H54 (cell line): Measurements from ENCODE around the gene MAP7D1.
"Not testable (repeated sequence)": the region's sequence is repeated elsewhere in the genome, so short reads cannot be mapped to it uniquely, and the experiment has no call there.

Source experiments
- DNase-seq: peaks from one replicate; pipeline ENCODE4 v3.0.0; 2011; ENCODE audit warnings: low spot score, mixed read lengths; ENCODE audit not compliant: insufficient read length
- FAIRE-seq: peaks from 3 replicates; lab custom pipeline; 2011; peaks lifted over from hg19 to GRCh38; lab: Jason Lieb, UNC
- POLR2A ChIP-seq: IDR thresholded peaks from 2 replicates; pipeline ENCODE4 v1.6.1; 2011; ENCODE audit warnings: low read depth, mild to moderate bottlenecking, low read length

Gene MAP7D1

GRCh38 chr1:36176106-36176949, 20.4 kb downstream of the MAP7D1 start:
- TF ChIP-seq POLR2A = no peak
- FAIRE-seq (no peak), DNase-seq (no peak)

GRCh38 chr1:36177589-36178431, 21.9 kb downstream of the MAP7D1 start:
- no peak for TF ChIP-seq POLR2A
- FAIRE-seq (no peak), DNase-seq (no peak)

- FAIRE-seq (no peak), DNase-seq (no peak)
- no peak for TF ChIP-seq POLR2A
Observed at GRCh38 chr1:36178471-36179219, 22.7 kb downstream of the MAP7D1 start.

- TF ChIP-seq POLR2A = no peak
- DNase-seq (no peak), FAIRE-seq (no peak)
Observed at GRCh38 chr1:36179220-36179600, 23.2 kb downstream of the MAP7D1 start.

- FAIRE-seq (no peak), DNase-seq (no peak)
Observed at GRCh38 chr1:36182734-36183133, 26.8 kb downstream of the MAP7D1 start.

GRCh38 chr1:36183309-36183856, 27.4 kb downstream of the MAP7D1 start:
- FAIRE-seq = no peak
- no peak for TF ChIP-seq POLR2A

More at GRCh38 chr1:36182734-36183133, 26.8 kb downstream of the MAP7D1 start:
- TF ChIP-seq POLR2A = no peak

GRCh38 chr1:36187800-36188593, 32.0 kb downstream of the MAP7D1 start:
- TF ChIP-seq POLR2A = no peak
- peak; percentile 81 for DNase-seq
- FAIRE-seq = peak; percentile 64

More at GRCh38 chr1:36183309-36183856, 27.4 kb downstream of the MAP7D1 start:
- DNase-seq = no peak

- FAIRE-seq, DNase-seq: not testable (repeated sequence)
Observed at GRCh38 chr1:36196805-36197204, 40.8 kb downstream of the MAP7D1 start.

- DNase-seq (no peak), FAIRE-seq (no peak)
- no peak for TF ChIP-seq POLR2A
Observed at GRCh38 chr1:36198641-36199040, 42.7 kb downstream of the MAP7D1 start.

GRCh38 chr1:36199934-36200741, 44.2 kb downstream of the MAP7D1 start:
- DNase-seq (no peak), FAIRE-seq (no peak)

GRCh38 chr1:36203027-36203553, 47.1 kb downstream of the MAP7D1 start:
- FAIRE-seq = no peak
- no peak for DNase-seq
- no peak for TF ChIP-seq POLR2A

More at GRCh38 chr1:36199934-36200741, 44.2 kb downstream of the MAP7D1 start:
- no peak for TF ChIP-seq POLR2A

- no peak for TF ChIP-seq POLR2A
- no peak for FAIRE-seq
- DNase-seq = no peak
Observed at GRCh38 chr1:36203554-36204346, 47.8 kb downstream of the MAP7D1 start.
